OCI-LY3 (cell line): ENCODE results near the gene NTNG1.

Experiments used
- H2AFZ ChIP-seq: fragments of 200-600, 300-600 bp; shearing (Covaris generic); 2 replicates; pipeline ENCODE4 v1.6.0; 2014; ENCODE audit warnings: antibody characterized with exemption, low read depth, low read length
- H3K27ac ChIP-seq: fragments of 200-600, 300-600 bp; sonication (generic); 2 replicates; pipeline ENCODE4 v1.5.1; 2014; ENCODE audit warnings: mild to moderate bottlenecking, low read length, moderate library complexity, mixed read lengths
- H3K27me3 ChIP-seq: fragments of 200-600, 300-600 bp; sonication (generic); 2 replicates; pipeline ENCODE4 v1.6.1; 2014; ENCODE audit warnings: low read depth, low read length, mixed read lengths
- H3K36me3 ChIP-seq: fragments of 200-600, 300-600 bp; sonication (generic); replicated peaks from 2 replicates; pipeline ENCODE3; 2014; ENCODE audit warnings: low read depth, low read length, mixed read lengths
- H3K4me1 ChIP-seq: fragments of 300-600, 200-600 bp; sonication (generic); 2 replicates; pipeline ENCODE4 v1.6.1; 2014; ENCODE audit warnings: low read length, mixed read lengths
- H3K4me2 ChIP-seq: fragments of 200-600, 300-600 bp; sonication (generic); 2 replicates; pipeline ENCODE4 v1.6.1; 2014; ENCODE audit warnings: low read length, mixed read lengths
- H3K4me3 ChIP-seq: fragments of 300-600, 200-600 bp; sonication (generic); 2 replicates; pipeline ENCODE4 v1.5.1; 2014; ENCODE audit warnings: antibody characterized with exemption, mild to moderate bottlenecking, low read length, moderate library complexity
- H3K79me2 ChIP-seq: fragments of 300-600, 200-600 bp; shearing (Covaris generic); 2 replicates; pipeline ENCODE4 v1.6.1; 2014; ENCODE audit warnings: mild to moderate bottlenecking, low read length, mixed read lengths
- H3K9ac ChIP-seq: fragments of 300-600, 200-600 bp; shearing (Covaris generic); 2 replicates; pipeline ENCODE4 v1.6.0; 2014; ENCODE audit warnings: mild to moderate bottlenecking, low read length, moderate library complexity
- H3K9me3 ChIP-seq: fragments of 200-600, 300-600 bp; shearing (Covaris generic); 2 replicates; pipeline ENCODE4 v1.6.1; 2014; ENCODE audit warnings: low read length, mixed read lengths; ENCODE audit not compliant: insufficient read depth
- H4K20me1 ChIP-seq: fragments of 200-600, 300-600 bp; sonication (generic); 2 replicates; pipeline ENCODE4 v1.6.1; 2016; ENCODE audit warnings: low read length, mixed read lengths; ENCODE audit not compliant: insufficient read depth
- EZH2phosphoT487 ChIP-seq: fragments of 200-600 bp; shearing (Covaris generic); IDR thresholded peaks from 2 replicates; pipeline ENCODE4 v1.6.1; 2018; ENCODE audit warnings: antibody characterized with exemption, mixed run types, low read depth
- TF ChIP-seq, protein P1 (sequence below): fragments of 200-600, 300-600 bp; sonication (generic); IDR thresholded peaks from 2 replicates; pipeline ENCODE4 v1.5.1; 2014; ENCODE audit warnings: antibody characterized with exemption, low read length, low read depth

Gene NTNG1

DNA sequence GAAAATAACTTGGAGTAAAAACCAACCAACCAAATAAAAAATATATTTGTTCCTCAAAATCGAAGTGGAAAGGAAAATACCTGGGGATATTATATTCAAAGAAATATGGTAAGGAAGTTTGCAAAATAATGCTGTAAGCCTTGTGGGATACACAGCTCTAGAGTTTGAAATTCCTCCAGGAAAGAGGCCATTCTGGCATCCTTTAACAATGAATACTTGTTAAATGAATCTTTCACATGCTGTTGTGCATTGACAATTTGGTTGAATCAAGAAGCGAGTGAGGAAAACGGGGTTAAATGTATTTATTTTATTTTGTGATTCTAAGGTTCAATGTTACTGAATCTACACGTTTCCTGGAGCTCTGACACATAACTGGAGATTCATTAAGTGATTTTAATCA is 30.5 kb upstream of the NTNG1 start:
- TF ChIP-seq EZH2phosphoT487 = no peak
- TF ChIP-seq, protein P1, sequence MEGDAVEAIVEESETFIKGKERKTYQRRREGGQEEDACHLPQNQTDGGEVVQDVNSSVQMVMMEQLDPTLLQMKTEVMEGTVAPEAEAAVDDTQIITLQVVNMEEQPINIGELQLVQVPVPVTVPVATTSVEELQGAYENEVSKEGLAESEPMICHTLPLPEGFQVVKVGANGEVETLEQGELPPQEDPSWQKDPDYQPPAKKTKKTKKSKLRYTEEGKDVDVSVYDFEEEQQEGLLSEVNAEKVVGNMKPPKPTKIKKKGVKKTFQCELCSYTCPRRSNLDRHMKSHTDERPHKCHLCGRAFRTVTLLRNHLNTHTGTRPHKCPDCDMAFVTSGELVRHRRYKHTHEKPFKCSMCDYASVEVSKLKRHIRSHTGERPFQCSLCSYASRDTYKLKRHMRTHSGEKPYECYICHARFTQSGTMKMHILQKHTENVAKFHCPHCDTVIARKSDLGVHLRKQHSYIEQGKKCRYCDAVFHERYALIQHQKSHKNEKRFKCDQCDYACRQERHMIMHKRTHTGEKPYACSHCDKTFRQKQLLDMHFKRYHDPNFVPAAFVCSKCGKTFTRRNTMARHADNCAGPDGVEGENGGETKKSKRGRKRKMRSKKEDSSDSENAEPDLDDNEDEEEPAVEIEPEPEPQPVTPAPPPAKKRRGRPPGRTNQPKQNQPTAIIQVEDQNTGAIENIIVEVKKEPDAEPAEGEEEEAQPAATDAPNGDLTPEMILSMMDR = no peak
- no peaks in the 10 kb centered on the region for H3K36me3 ChIP-seq
- no peak overlapping the region for H2AFZ ChIP-seq

DNA sequence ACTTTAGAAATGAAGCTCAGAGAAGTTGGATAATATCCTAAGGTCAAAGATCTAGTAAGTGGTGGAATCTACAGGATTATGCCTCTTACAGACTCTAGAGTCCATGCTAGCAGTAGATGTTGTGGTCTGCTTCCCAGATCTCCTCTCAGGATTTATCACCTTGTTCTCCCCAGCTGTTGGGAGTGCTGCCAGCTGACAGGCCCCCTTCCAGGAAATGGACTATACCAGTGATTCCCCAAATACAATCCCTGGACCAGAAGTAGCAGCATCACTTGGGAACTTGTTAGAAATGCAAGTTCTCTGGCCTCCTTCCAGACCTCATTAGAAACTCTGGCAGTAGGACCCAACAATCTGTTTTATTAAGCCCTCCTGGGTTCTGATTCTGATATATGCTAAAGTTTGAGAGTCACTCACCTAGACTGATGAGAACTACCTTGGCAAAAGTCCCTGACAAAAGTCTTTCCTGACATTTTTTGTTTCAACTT is 24.5 kb upstream of the NTNG1 start:
- no peaks in the 10 kb centered on the region for H4K20me1 ChIP-seq
- no peak overlapping the region for H2AFZ ChIP-seq
- H3K4me2 ChIP-seq = no peak overlapping the region
- H3K4me3 ChIP-seq = no peak overlapping the region
- H3K9ac ChIP-seq = no peak overlapping the region
- TF ChIP-seq, protein P1 = no peak
- TF ChIP-seq EZH2phosphoT487 = no peak
- no peaks in the 10 kb centered on the region for H3K4me1 ChIP-seq
- H3K36me3 ChIP-seq = no peaks in the 10 kb centered on the region
- H3K27ac ChIP-seq = no peak overlapping the region
- no peaks in the 10 kb centered on the region for H3K27me3 ChIP-seq
- no peaks in the 10 kb centered on the region for H3K9me3 ChIP-seq
- H3K79me2 ChIP-seq = no peaks in the 10 kb centered on the region

More for the DNA sequence above, 30.5 kb upstream of the NTNG1 start:
- no peaks in the 10 kb centered on the region for H4K20me1 ChIP-seq
- H3K4me3 ChIP-seq = no peak overlapping the region
- no peaks in the 10 kb centered on the region for H3K79me2 ChIP-seq
- peaks cover 8% of the 10 kb centered on the region for H3K4me1 ChIP-seq
- no peak overlapping the region for H3K9ac ChIP-seq
- H3K4me2 ChIP-seq = no peak overlapping the region
- no peaks in the 10 kb centered on the region for H3K27me3 ChIP-seq
- no peak overlapping the region for H3K27ac ChIP-seq
- H3K9me3 ChIP-seq = no peaks in the 10 kb centered on the region

DNA sequence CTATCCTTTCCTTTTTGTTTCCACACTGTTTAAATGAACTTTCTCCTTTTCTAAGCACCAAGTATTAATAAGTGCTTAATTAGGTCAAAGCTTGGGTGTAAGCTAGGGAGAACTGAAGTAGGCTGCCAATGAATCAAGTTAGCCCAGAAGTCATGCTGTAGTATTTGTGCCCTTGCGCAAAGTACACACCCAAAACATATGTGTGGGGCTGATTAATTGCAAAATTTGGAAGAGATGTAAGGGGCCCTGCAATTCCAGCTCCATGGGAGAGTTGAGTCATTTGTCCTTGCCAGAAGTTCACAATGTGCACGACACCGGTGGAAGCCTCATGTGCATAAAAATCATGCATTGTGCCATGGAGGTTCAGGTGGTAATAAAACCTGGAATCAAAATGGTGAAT is 18.6 kb upstream of the NTNG1 start:
- Histone ChIP-seq H4K20me1 (no peaks in the 10 kb centered on the region), H3K9me3 (no peaks in the 10 kb centered on the region), H3K36me3 (no peaks in the 10 kb centered on the region), H3K79me2 (no peaks in the 10 kb centered on the region), H3K4me3 (no peak overlapping the region), H3K4me1 (no peaks in the 10 kb centered on the region), H3K9ac (no peak overlapping the region), H3K4me2 (no peak overlapping the region), H3K27me3 (no peaks in the 10 kb centered on the region), H3K27ac (no peak overlapping the region), H2AFZ (no peak overlapping the region)
- TF ChIP-seq EZH2phosphoT487 = no peak

DNA sequence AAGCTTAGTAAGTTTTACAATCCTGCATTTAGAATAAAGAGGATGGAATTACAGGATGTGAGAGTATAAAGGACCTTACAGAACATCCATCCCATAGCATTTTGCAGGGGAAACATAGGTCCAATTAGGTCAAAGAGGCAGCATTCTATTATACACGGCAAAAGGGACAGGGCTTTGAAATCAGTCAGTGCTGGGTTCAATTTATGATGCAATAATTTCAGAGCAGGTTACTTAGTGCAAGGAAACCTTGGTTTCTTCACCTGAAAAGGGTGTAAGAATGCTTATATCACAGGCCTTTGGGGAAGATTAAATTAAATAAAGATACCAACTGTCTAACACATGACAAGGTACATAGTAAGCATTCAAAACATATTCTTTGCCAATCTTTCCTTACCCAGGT is 17.1 kb upstream of the NTNG1 start:
- H3K27ac ChIP-seq = no peak overlapping the region
- TF ChIP-seq, protein P1 = no peak
- TF ChIP-seq EZH2phosphoT487 = no peak
- H3K79me2 ChIP-seq = no peaks in the 10 kb centered on the region
- H3K4me2 ChIP-seq = no peak overlapping the region
- no peak overlapping the region for H3K9ac ChIP-seq
- no peak overlapping the region for H3K4me3 ChIP-seq
- H4K20me1 ChIP-seq = no peaks in the 10 kb centered on the region
- H2AFZ ChIP-seq = no peak overlapping the region
- H3K36me3 ChIP-seq = no peaks in the 10 kb centered on the region
- no peaks in the 10 kb centered on the region for H3K27me3 ChIP-seq
- H3K4me1 ChIP-seq = no peaks in the 10 kb centered on the region
- H3K9me3 ChIP-seq = no peaks in the 10 kb centered on the region

DNA sequence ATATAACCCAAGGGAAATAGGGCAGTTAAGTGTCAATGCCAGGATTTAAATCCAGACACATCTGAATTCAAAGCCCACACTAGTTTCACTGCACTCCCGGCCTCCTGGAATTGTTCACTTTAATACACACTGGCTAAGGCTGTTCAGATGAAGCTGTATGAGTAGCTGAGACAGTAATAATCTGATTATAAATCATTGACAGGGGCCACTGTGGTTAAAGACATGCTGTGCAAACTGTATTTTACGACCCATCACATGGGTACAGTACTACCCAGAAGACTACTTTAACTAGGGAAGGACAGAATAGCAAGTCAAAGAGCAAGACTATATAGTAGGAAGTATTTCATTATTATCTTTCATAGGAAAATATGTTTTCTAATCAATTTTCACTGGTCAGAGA is 16.1 kb upstream of the NTNG1 start:
- H3K9me3 ChIP-seq = no peaks in the 10 kb centered on the region
- H3K27me3 ChIP-seq = no peaks in the 10 kb centered on the region
- H3K4me3 ChIP-seq = no peak overlapping the region
- no peak overlapping the region for H3K27ac ChIP-seq
- no peaks in the 10 kb centered on the region for H3K4me1 ChIP-seq
- H3K9ac ChIP-seq = no peak overlapping the region
- no peak for TF ChIP-seq EZH2phosphoT487
- TF ChIP-seq, protein P1 = no peak
- no peaks in the 10 kb centered on the region for H3K79me2 ChIP-seq
- no peaks in the 10 kb centered on the region for H3K36me3 ChIP-seq
- no peak overlapping the region for H2AFZ ChIP-seq
- H3K4me2 ChIP-seq = no peak overlapping the region
- H4K20me1 ChIP-seq = no peaks in the 10 kb centered on the region
